Measurements from ENCODE around the gene PIK3C3.
"Not testable (repeated sequence)": the region's sequence is repeated elsewhere in the genome, so short reads cannot be mapped to it uniquely, and the experiment has no call there.

PIK3C3 gene

DNA sequence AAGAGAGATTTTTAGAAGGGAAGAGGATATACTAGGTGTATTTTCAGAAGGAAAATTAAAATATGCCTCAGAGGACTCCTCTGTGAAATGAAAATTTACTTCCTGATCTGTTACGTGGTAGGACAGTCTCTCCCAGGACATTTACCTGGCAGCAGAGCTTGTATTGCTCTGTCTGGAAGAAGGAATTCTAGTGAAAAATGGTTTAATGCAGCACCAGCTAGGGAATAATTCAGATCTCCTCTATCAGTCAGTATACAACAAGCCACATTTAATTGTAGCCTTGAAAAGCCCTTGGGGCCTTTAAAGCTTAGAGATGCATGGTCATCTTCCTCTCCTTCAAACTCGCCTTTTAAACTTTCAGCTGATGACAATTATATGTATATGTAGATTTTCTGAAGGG lies 49.6 kb downstream of the PIK3C3 start:
- Histone ChIP-seq H3K27ac (no peak overlapping the region), H3K27me3 (ENCODE audit: insufficient read depth, low read depth, severe bottlenecking) (no peaks in the 10 kb centered on the region), H3K36me3 (peaks cover 38% of the 10 kb centered on the region), H3K9me3 (ENCODE audit: severe bottlenecking) (no peaks in the 10 kb centered on the region), H3K4me3 (ENCODE audit: low read depth, low read length) (no peak overlapping the region)
- no peak for DNase-seq
- TF ChIP-seq CTCF (IDR thresholded peaks at IDR 0.05; ENCODE audit: low read depth, low read length): no peak

DNA sequence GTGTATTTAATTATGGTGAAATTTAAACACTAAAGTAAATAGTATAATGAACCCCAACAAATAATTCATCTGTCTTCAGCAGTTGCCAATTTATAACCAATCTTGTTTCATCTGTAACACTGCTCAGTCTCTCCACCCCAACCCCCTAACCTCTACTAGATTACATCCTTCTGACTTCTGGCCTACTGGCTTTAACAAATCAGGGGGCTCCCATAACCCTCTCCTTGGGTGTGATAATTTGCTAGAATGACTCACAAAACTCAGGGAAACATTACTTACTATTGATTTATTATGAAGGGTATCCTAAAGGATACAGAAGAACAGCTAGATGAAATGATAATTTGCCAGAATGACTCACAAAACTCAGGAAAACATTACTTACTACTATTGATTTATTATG lies 50.7 kb downstream of the PIK3C3 start:
- DNase-seq: no peak
- TF ChIP-seq CTCF (IDR thresholded peaks at IDR 0.05; ENCODE audit: low read depth, low read length): no peak
- no peak overlapping the region for H3K27ac ChIP-seq
- H3K4me3 ChIP-seq (ENCODE audit: low read depth, low read length): no peak overlapping the region
- no peaks in the 10 kb centered on the region for H3K27me3 ChIP-seq (ENCODE audit: insufficient read depth, low read depth, severe bottlenecking)
- no peaks in the 10 kb centered on the region for H3K9me3 ChIP-seq (ENCODE audit: severe bottlenecking)
- H3K36me3 ChIP-seq: peaks cover 32% of the 10 kb centered on the region

GRCh38 chr18:42009457-42009856 lies 54.4 kb downstream of the PIK3C3 start:
- not testable (repeated sequence) for H3K9me3 ChIP-seq (ENCODE audit: severe bottlenecking); H3K27me3 ChIP-seq (ENCODE audit: insufficient read depth, low read depth, severe bottlenecking); DNase-seq; H3K4me3 ChIP-seq (ENCODE audit: low read depth, low read length); H3K27ac ChIP-seq
- peaks cover 26% of the 10 kb centered on the region for H3K36me3 ChIP-seq

DNA sequence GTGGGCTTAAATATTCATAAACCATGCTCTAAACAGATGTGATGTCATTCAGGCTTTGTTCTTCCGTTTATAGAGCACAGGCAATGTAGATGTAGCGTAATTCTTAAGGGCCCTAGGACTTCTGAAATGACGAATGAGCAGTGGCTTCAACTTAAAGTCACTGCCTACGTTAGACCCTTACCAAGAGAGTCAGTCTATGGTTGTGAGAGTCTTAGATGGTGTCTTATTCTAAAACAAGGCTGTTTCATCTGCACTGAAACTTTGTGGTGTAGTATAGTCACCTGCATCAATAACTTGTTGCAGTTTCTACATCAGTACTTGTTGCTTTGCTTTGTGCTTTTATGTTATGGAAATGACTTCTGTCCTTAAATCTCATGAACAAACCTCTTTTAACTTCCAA lies 56.0 kb downstream of the PIK3C3 start:
- TF ChIP-seq CTCF (IDR thresholded peaks at IDR 0.05; ENCODE audit: low read depth, low read length): no peak
- Histone ChIP-seq H3K27ac (no peak overlapping the region), H3K27me3 (ENCODE audit: insufficient read depth, low read depth, severe bottlenecking) (no peaks in the 10 kb centered on the region), H3K9me3 (ENCODE audit: severe bottlenecking) (no peaks in the 10 kb centered on the region), H3K36me3 (peaks cover 16% of the 10 kb centered on the region), H3K4me3 (ENCODE audit: low read depth, low read length) (no peak overlapping the region)
- no peak for DNase-seq

- H3K36me3 ChIP-seq: peaks cover 13% of the 10 kb centered on the region; the same call in 1 of the 2 replicates
- no peak overlapping the region for H3K27ac ChIP-seq
- no peak for DNase-seq
- H3K4me3 ChIP-seq (ENCODE audit: low read depth, low read length): no peak overlapping the region
- no peaks in the 10 kb centered on the region for H3K9me3 ChIP-seq (ENCODE audit: severe bottlenecking)
- no peak for TF ChIP-seq CTCF (IDR thresholded peaks at IDR 0.05; ENCODE audit: low read depth, low read length)
- no peaks in the 10 kb centered on the region for H3K27me3 ChIP-seq (ENCODE audit: insufficient read depth, low read depth, severe bottlenecking)
These were observed 63.8 kb downstream of the PIK3C3 start for GRCh38 chr18:42018831-42019230.

DNA sequence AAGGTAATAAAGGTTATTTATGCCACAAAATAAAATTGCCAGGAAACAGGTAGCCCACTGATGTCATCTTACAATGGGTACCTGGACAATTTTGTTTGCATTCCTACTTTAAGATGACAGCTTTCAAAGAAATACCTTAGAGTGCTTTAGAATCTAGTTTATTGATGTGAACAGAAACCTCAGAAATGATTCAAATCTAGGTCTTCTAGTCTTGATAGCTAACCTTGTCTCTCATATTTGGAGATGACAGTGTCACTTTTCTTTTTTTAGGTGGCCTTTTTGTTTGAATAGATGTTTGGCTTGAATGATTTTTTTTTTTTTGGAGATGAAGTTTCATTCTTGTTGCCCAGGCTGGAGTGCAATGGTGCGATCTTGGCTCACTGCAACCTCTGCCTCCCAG lies 69.1 kb downstream of the PIK3C3 start:
- DNase-seq: no peak
- no peaks in the 10 kb centered on the region for H3K9me3 ChIP-seq (ENCODE audit: severe bottlenecking)
- no peak overlapping the region for H3K4me3 ChIP-seq (ENCODE audit: low read depth, low read length)
- no peak overlapping the region for H3K27ac ChIP-seq
- peaks cover 10% of the 10 kb centered on the region; the same call in 1 of the 2 replicates for H3K36me3 ChIP-seq
- TF ChIP-seq CTCF (IDR thresholded peaks at IDR 0.05; ENCODE audit: low read depth, low read length): no peak
- H3K27me3 ChIP-seq (ENCODE audit: insufficient read depth, low read depth, severe bottlenecking): no peaks in the 10 kb centered on the region
